ENCODE data around the gene VPS35L.
"Not testable (repeated sequence)": the region's sequence is repeated elsewhere in the genome, so short reads cannot be mapped to it uniquely, and the experiment has no call there.

VPS35L gene

GRCh38 chr16:19655242-19655777 lies 99.8 kb downstream of the VPS35L start:
- no peak for DNase-seq

- DNase-seq, result no peak
These were observed 102.3 kb downstream of the VPS35L start for GRCh38 chr16:19657831-19658230.

- DNase-seq, result no peak
These were observed 104.1 kb downstream of the VPS35L start for GRCh38 chr16:19659554-19659953.

GRCh38 chr16:19660432-19660831 lies 104.9 kb downstream of the VPS35L start:
- DNase-seq, result no peak

- no peak for DNase-seq
These were observed 106.8 kb downstream of the VPS35L start for GRCh38 chr16:19662351-19662750.

GRCh38 chr16:19664166-19664565 lies 108.7 kb downstream of the VPS35L start:
- DNase-seq, result no peak

- not testable (repeated sequence) for DNase-seq
These were observed 109.8 kb downstream of the VPS35L start for GRCh38 chr16:19665313-19665712.

GRCh38 chr16:19666477-19666876 lies 111.0 kb downstream of the VPS35L start:
- no peak for DNase-seq

GRCh38 chr16:19672378-19672777 lies 116.9 kb downstream of the VPS35L start:
- DNase-seq, result no peak

- no peak for DNase-seq
These were observed 119.0 kb downstream of the VPS35L start for GRCh38 chr16:19674485-19674884.

- no peak for DNase-seq
These were observed 121.9 kb downstream of the VPS35L start for GRCh38 chr16:19677402-19677801.

GRCh38 chr16:19678804-19679203 lies 123.3 kb downstream of the VPS35L start:
- no peak for DNase-seq

- not testable (repeated sequence) for DNase-seq
These were observed 123.8 kb downstream of the VPS35L start for GRCh38 chr16:19679281-19679680.

- DNase-seq, result no peak
These were observed 125.4 kb downstream of the VPS35L start for GRCh38 chr16:19680881-19681340.

GRCh38 chr16:19681637-19682036 lies 126.1 kb downstream of the VPS35L start:
- no peak for DNase-seq

GRCh38 chr16:19683453-19684236 lies 128.1 kb downstream of the VPS35L start:
- DNase-seq, result no peak

- no peak for DNase-seq
These were observed 129.7 kb downstream of the VPS35L start for GRCh38 chr16:19685176-19685575.

GRCh38 chr16:19687279-19687678 lies 131.8 kb downstream of the VPS35L start:
- DNase-seq, result no peak

GRCh38 chr16:19688396-19689024 lies 133.0 kb downstream of the VPS35L start:
- DNase-seq, result no peak

GRCh38 chr16:19689342-19689741 lies 133.8 kb downstream of the VPS35L start:
- DNase-seq, result no peak

- no peak for DNase-seq
These were observed 134.7 kb downstream of the VPS35L start for GRCh38 chr16:19690196-19690595.

GRCh38 chr16:19691161-19691711 lies 135.7 kb downstream of the VPS35L start:
- no peak for DNase-seq

GRCh38 chr16:19694989-19695388 lies 139.5 kb downstream of the VPS35L start:
- no peak for DNase-seq

- no peak for DNase-seq
These were observed 140.8 kb downstream of the VPS35L start for GRCh38 chr16:19696328-19696727.

Data from amniotic stem cell (primary cell).